GM12878 (cell line): Measurements from ENCODE around the gene DPYSL3. TPM values are rescaled to one million over a fixed set of nuclear protein-coding genes. Genes with fewer than 3 reads are reported as not detected.

Experiments
- ATAC-seq: fragments of 200-7000 bp; cut with Tn5 transposase; 3 replicates; pipeline ENCODE4 v1.9.1; 2020; ENCODE audit warnings: mild to moderate bottlenecking, moderate library complexity
- BruUV-seq: library from RNA; stranded (reverse); fragments of 400-500 nt; replicated peaks from 2 replicates; lab custom pipeline; 2021; lab: Mats Ljungman, UMichigan
- CTCF ChIA-PET: fragments of 300-600 bp; sonication (Branson Sonifier 250); formaldehyde crosslinking; extraction: SDS; loops from one replicate; lab custom pipeline; 2021; ENCODE audit warnings: inconsistent platforms; lab: Yijun Ruan, JAX
- POLR2A ChIA-PET: fragments of 350-600 bp; formaldehyde crosslinking; extraction: SDS; loops from one replicate; lab custom pipeline; 2021; ENCODE audit warnings: inconsistent platforms; lab: Charles Lee
- RAD21 ChIA-PET: fragments of 300-600 bp; sonication (Branson Sonifier 250); formaldehyde crosslinking; loops from one replicate; lab custom pipeline; 2023; ENCODE audit warnings: antibody characterized with exemption; ENCODE audit not compliant: unreplicated experiment; lab: Charles Lee
- SMC1A ChIA-PET: fragments of 300-600 bp; sonication (Branson Sonifier 250); formaldehyde crosslinking; loops from one replicate; lab custom pipeline; 2023; ENCODE audit not compliant: unreplicated experiment, uncharacterized antibody; lab: Charles Lee
- DNase-seq: peaks from one replicate; pipeline ENCODE4 v3.0.0-alpha.2; 2011; ENCODE audit warnings: low read depth, low spot score
- FAIRE-seq: peaks from 3 replicates; lab custom pipeline; 2011; peaks lifted over from hg19 to GRCh38; lab: Jason Lieb, UNC
- H2AFZ ChIP-seq: 2 replicates; pipeline ENCODE4 v1.6.0; 2011; ENCODE audit warnings: low read depth, low read length, control low read depth; ENCODE audit not compliant: control insufficient read depth
- H3K27ac ChIP-seq: 2 replicates; pipeline ENCODE4 v1.5.1; 2011; ENCODE audit warnings: control low read depth; ENCODE audit not compliant: control insufficient read depth, insufficient read depth
- H3K27me3 ChIP-seq, 2 experiments: replicated peaks in 1 of 2; 2 replicates each; pipeline versions ENCODE4 v1.6.0 to v1.6.1; 2011; ENCODE audit warnings: low read length in 1 of 2; ENCODE audit not compliant: control insufficient read depth in 2 of 2, insufficient read depth in 2 of 2
- H3K36me3 ChIP-seq, 2 experiments: 2 replicates each; pipeline ENCODE4 v1.5.1; 2011; ENCODE audit warnings: low read length in 1 of 2; ENCODE audit not compliant: control insufficient read depth in 2 of 2, insufficient read depth in 2 of 2
- H3K4me1 ChIP-seq: 2 replicates; pipeline ENCODE4 v1.6.1; 2011; ENCODE audit warnings: mild to moderate bottlenecking, low read length, moderate library complexity, mixed read lengths; ENCODE audit not compliant: control insufficient read depth, insufficient read depth
- H3K4me2 ChIP-seq: 2 replicates; pipeline ENCODE4 v1.6.0; 2011; ENCODE audit warnings: control low read depth; ENCODE audit not compliant: control insufficient read depth, insufficient read depth
- H3K4me3 ChIP-seq: fragments of 200-600 bp; sonication (generic); 2 replicates; pipeline ENCODE4 v1.5.1; 2016
- H3K79me2 ChIP-seq: 2 replicates; pipeline ENCODE4 v1.6.0; 2011; ENCODE audit warnings: low read length; ENCODE audit not compliant: control insufficient read depth, insufficient read depth
- H3K9ac ChIP-seq: 2 replicates; pipeline ENCODE4 v1.8.0; 2011; ENCODE audit warnings: low read length, control low read depth, mixed read lengths; ENCODE audit not compliant: control insufficient read depth, insufficient read depth
- H3K9me3 ChIP-seq: replicated peaks from 3 replicates; pipeline ENCODE4 v1.5.1; 2011; ENCODE audit warnings: mild to moderate bottlenecking, low read length; ENCODE audit not compliant: control insufficient read depth, insufficient read depth
- H4K20me1 ChIP-seq: 2 replicates; pipeline ENCODE4 v1.6.0; 2011; ENCODE audit not compliant: control insufficient read depth, insufficient read depth
- CHD2 ChIP-seq: IDR thresholded peaks from 2 replicates; pipeline ENCODE4 v1.6.1; 2011; ENCODE audit warnings: low read depth, low read length, improper control_type of control experiment, borderline replicate concordance
- IKZF1 ChIP-seq: fragments of 450-650 bp; conservative IDR thresholded peaks from 2 replicates; pipeline ENCODE4 v1.6.1; 2017; ENCODE audit warnings: antibody characterized with exemption, mild to moderate bottlenecking
- NFYB ChIP-seq: IDR thresholded peaks from 2 replicates; pipeline ENCODE4 v1.6.1; 2011; ENCODE audit warnings: low read depth, mild to moderate bottlenecking, low read length, improper control_type of control experiment, moderate library complexity; ENCODE audit not compliant: insufficient read depth
- WGBS: methylation state at CpG from one replicate; pipeline ENCODE4 v1.1.6; 2016; ENCODE audit warnings: low lambda C conversion rate; ENCODE audit not compliant: insufficient replicate concordance, insufficient coverage; ENCODE audit errors: missing lambda C conversion rate; 5-methylcytosine and 5-hydroxymethylcytosine counted together
- in situ Hi-C: fragments of 300-500 bp; cut with MboI; formaldehyde crosslinking; loops from 9 replicates; pipeline ENCODE4 v1.14.3; 2018; ENCODE audit warnings: mixed read lengths
- intact Hi-C: fragments of 100-400 bp; cut with micrococcal nuclease; formaldehyde crosslinking; loops from one replicate; pipeline ENCODE4 v1.14.2; 2022; ENCODE audit not compliant: unreplicated experiment
- polyA plus RNA-seq, 11 experiments: library from polyadenylated mRNA; depleted of rRNA in 4 of 11; unstranded in 6 of 11; stranded (reverse) in 5 of 11; fragments of >200 nt; fragmentation: Nextera tagmentation in 4 of 11; fragmentation: Illumina TruSeq in 1 of 11; extraction: Ambion mirVana in 4 of 11; extraction: Trizol in 1 of 11; gene quantifications; 1 replicate in 1 of 11; 2 replicates in 10 of 11; pipeline versions ENCODE4 v1.2.1 to v1.2.3, GENCODE V29; 2011 to 2016; ENCODE audit warnings: inconsistent platforms in 2 of 11, missing spikeins in 2 of 11, low read depth in 1 of 11
- total RNA-seq, 4 experiments: library from RNA; depleted of rRNA in 3 of 4; stranded (reverse); fragments of >200 nt in 3 of 4; fragmentation: Illumina TruSeq in 1 of 4; extraction: Trizol in 1 of 4; gene quantifications; 2 replicates each; pipeline versions ENCODE4 v1.2.1 to v1.2.3, GENCODE V29; 2013 to 2021
- TF ChIP-seq, protein P1 (sequence below): fragments of 450-650 bp; formaldehyde crosslinking; IDR thresholded peaks from 2 replicates; pipeline ENCODE4 v1.4.0; 2020; ENCODE audit warnings: mild to moderate bottlenecking, moderate library complexity
- TF ChIP-seq, protein P2 (sequence below): fragments of 450-650 bp; IDR thresholded peaks from 2 replicates; pipeline ENCODE4 v1.6.1; 2014; ENCODE audit warnings: mild to moderate bottlenecking
- TF ChIP-seq, protein P3 (sequence below): IDR thresholded peaks from 2 replicates; pipeline ENCODE4 v1.6.1; 2012; ENCODE audit warnings: improper control_type of control experiment, low read depth, low read length; ENCODE audit not compliant: insufficient replicate concordance

Gene DPYSL3
- total and polyA plus RNA-seq, 10 of the 15 experiments (the other 5 are each of a cell fraction or from before 2014, with no cell fraction given): 0.08 to 1.5 (median 0.45) TPM; not detected in 1

DNA sequence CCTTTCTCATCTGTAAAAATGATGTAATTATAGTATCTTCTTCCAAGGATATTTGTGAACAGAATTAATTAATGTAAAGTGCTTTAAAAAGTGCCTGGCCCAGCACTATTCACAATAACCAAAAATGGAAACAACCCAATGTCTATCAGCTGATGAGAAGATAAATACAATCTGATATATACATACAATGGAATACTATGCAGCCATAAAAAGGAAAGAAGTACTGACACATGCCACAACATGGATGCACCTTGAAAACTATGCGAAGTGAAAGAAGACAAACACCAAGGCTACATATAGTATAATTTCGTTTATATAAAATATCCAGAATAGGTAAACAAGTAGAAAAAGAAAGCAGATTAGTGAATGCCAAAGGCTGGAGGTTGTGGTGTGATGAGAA lies 24.1 kb downstream of the DPYSL3 start:
- ChIA-PET SMC1A (interaction anchor here (1.4 kb wide), 1 partner anchor 9 kb away, joined by 4 read pairs; no protein-coding TSS in a partner anchor), POLR2A (no interaction called here), RAD21 (no interaction called here), CTCF (no interaction called here)
- Histone ChIP-seq H3K9me3 (no peaks in the 10 kb centered on the region), H3K9ac (no peak overlapping the region), H3K79me2 (no peaks in the 10 kb centered on the region), H2AFZ (no peak overlapping the region)
- no TSS peak for BruUV-seq
- TF ChIP-seq NFYB: no peak
- TF ChIP-seq, protein P1, sequence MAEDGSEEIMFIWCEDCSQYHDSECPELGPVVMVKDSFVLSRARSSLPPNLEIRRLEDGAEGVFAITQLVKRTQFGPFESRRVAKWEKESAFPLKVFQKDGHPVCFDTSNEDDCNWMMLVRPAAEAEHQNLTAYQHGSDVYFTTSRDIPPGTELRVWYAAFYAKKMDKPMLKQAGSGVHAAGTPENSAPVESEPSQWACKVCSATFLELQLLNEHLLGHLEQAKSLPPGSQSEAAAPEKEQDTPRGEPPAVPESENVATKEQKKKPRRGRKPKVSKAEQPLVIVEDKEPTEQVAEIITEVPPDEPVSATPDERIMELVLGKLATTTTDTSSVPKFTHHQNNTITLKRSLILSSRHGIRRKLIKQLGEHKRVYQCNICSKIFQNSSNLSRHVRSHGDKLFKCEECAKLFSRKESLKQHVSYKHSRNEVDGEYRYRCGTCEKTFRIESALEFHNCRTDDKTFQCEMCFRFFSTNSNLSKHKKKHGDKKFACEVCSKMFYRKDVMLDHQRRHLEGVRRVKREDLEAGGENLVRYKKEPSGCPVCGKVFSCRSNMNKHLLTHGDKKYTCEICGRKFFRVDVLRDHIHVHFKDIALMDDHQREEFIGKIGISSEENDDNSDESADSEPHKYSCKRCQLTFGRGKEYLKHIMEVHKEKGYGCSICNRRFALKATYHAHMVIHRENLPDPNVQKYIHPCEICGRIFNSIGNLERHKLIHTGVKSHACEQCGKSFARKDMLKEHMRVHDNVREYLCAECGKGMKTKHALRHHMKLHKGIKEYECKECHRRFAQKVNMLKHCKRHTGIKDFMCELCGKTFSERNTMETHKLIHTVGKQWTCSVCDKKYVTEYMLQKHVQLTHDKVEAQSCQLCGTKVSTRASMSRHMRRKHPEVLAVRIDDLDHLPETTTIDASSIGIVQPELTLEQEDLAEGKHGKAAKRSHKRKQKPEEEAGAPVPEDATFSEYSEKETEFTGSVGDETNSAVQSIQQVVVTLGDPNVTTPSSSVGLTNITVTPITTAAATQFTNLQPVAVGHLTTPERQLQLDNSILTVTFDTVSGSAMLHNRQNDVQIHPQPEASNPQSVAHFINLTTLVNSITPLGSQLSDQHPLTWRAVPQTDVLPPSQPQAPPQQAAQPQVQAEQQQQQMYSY (CRISPR knock-in tag): no peak
- TF ChIP-seq, protein P2, sequence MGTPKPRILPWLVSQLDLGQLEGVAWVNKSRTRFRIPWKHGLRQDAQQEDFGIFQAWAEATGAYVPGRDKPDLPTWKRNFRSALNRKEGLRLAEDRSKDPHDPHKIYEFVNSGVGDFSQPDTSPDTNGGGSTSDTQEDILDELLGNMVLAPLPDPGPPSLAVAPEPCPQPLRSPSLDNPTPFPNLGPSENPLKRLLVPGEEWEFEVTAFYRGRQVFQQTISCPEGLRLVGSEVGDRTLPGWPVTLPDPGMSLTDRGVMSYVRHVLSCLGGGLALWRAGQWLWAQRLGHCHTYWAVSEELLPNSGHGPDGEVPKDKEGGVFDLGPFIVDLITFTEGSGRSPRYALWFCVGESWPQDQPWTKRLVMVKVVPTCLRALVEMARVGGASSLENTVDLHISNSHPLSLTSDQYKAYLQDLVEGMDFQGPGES: no peak
- TF ChIP-seq IKZF1: no peak
- TF ChIP-seq CHD2: no peak
- TF ChIP-seq, protein P3, sequence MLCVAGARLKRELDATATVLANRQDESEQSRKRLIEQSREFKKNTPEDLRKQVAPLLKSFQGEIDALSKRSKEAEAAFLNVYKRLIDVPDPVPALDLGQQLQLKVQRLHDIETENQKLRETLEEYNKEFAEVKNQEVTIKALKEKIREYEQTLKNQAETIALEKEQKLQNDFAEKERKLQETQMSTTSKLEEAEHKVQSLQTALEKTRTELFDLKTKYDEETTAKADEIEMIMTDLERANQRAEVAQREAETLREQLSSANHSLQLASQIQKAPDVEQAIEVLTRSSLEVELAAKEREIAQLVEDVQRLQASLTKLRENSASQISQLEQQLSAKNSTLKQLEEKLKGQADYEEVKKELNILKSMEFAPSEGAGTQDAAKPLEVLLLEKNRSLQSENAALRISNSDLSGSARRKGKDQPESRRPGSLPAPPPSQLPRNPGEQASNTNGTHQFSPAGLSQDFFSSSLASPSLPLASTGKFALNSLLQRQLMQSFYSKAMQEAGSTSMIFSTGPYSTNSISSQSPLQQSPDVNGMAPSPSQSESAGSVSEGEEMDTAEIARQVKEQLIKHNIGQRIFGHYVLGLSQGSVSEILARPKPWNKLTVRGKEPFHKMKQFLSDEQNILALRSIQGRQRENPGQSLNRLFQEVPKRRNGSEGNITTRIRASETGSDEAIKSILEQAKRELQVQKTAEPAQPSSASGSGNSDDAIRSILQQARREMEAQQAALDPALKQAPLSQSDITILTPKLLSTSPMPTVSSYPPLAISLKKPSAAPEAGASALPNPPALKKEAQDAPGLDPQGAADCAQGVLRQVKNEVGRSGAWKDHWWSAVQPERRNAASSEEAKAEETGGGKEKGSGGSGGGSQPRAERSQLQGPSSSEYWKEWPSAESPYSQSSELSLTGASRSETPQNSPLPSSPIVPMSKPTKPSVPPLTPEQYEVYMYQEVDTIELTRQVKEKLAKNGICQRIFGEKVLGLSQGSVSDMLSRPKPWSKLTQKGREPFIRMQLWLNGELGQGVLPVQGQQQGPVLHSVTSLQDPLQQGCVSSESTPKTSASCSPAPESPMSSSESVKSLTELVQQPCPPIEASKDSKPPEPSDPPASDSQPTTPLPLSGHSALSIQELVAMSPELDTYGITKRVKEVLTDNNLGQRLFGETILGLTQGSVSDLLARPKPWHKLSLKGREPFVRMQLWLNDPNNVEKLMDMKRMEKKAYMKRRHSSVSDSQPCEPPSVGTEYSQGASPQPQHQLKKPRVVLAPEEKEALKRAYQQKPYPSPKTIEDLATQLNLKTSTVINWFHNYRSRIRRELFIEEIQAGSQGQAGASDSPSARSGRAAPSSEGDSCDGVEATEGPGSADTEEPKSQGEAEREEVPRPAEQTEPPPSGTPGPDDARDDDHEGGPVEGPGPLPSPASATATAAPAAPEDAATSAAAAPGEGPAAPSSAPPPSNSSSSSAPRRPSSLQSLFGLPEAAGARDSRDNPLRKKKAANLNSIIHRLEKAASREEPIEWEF: no peak
- TF ChIP-seq, all 136 proteins: peak for 0
- Histone ChIP-seq H3K4me3 (no peak overlapping the region), H3K36me3 (no peaks in the 10 kb centered on the region), H4K20me1 (no peaks in the 10 kb centered on the region), H3K4me2 (no peak overlapping the region), H3K27me3 (no peaks in the 10 kb centered on the region; a peak in 1 of 4 replicates), H3K4me1 (no peaks in the 10 kb centered on the region), H3K27ac (no peak overlapping the region)
- no peak for ATAC-seq
- no peak for DNase-seq
- intact Hi-C loops: no loop called here
- WGBS: 40% methylated on average over 2 of the region's 2 CpGs
- in situ Hi-C loops: no loop called here
- FAIRE-seq: no peak
